HG03135 (cell line): ENCODE data around the gene GNG8.

Source experiments
- ATAC-seq: cut with Tn5 transposase; IDR thresholded peaks from one replicate; pipeline ENCODE4 v1.9.1; 2021; ENCODE audit warnings: mild to moderate bottlenecking, moderate library complexity; ENCODE audit not compliant: unreplicated experiment

Gene GNG8

GRCh38 chr19:46621191-46622117, 14.5 kb downstream of the GNG8 start:
- ATAC-seq = no peak

DNA sequence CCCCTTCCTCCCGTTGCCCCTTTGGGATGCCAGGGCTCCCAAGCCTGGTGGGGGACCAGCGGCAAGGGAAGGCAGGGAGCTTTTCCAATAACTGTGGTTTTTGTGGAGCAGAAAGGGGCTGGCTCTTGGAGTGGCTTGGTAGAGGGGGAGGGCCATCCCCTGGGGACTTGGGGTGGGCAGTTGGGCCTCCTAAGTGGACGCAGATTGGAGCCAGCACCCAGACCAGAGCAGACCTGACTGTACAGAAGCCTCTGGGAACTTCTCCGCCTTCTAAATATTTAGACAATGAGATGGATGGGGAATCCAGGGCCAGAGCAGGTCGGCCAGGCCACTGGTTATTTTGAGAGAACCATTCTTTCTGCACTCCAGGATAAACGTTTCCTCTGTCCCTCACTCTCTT, 15.3 kb downstream of the GNG8 start:
- no peak for ATAC-seq

- ATAC-seq = no peak
Measured at GRCh38 chr19:46620267-46620666, 15.7 kb downstream of the GNG8 start.

DNA sequence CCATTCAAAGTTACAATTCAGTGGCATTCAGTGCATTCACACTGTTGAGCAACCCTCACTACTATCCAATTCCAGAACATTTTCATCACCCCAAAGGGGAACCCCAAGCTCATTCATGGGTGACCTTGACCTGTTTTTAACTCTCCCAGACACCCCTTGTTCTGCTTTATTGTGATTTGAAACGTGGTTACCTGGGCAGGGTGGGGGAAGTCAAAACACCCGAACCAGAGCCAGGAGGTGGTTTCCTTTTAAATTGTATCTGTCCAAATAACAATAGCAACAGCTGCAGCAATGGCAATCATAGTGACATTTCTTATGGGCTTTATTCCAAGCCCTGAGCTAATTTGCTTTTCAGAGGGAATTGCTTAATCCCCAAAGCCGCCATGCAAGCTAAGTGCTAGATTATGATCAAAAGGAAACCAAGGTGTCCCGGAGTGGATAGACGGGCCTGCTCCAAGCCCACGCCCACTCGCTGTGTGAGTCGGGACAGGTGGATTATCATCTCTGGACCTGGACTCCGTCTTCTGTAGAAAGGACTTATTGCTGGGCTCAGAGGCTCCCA, 17.3 kb downstream of the GNG8 start:
- no peak for ATAC-seq

DNA sequence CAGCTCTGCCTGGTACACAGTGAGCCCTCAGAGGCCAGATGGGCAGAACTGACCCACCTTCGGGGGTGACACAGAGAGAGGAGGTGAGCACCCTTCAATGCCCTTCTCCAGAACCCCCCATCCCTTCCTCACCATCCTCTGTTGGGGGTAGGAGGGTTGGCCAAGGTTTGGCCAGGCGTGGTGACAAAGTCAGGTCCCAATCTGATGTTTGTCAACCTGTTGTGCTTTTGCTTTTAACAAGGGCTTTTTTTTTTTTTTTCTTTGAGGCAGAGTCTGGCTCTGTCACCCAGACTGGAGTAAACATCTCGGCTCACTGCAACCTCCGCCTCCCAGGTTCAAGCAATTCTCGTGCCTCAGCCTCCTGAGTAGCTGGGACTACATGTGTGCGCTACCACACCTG, 18.4 kb downstream of the GNG8 start:
- no peak for ATAC-seq

GRCh38 chr19:46616631-46617322, 19.2 kb downstream of the GNG8 start:
- ATAC-seq = no peak

DNA sequence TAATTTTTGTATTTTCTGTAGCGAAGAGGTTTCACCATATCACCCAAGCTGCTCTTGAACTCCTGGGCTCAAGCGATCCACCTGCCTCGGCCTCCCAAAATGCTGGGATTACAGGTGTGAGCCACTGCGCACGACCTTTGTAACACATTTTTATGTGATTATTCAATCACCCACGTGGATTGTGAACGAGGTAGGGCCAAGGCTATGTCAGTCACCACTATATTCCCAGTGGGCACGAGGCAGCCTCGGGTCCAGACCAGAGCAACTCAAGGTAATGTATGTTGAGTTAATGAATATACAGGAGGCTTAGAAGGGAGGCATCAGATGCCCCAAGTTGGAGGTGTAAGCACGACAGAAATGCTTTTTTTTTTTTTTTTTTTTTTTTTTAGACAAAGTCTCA, 20.0 kb downstream of the GNG8 start:
- ATAC-seq = no peak

DNA sequence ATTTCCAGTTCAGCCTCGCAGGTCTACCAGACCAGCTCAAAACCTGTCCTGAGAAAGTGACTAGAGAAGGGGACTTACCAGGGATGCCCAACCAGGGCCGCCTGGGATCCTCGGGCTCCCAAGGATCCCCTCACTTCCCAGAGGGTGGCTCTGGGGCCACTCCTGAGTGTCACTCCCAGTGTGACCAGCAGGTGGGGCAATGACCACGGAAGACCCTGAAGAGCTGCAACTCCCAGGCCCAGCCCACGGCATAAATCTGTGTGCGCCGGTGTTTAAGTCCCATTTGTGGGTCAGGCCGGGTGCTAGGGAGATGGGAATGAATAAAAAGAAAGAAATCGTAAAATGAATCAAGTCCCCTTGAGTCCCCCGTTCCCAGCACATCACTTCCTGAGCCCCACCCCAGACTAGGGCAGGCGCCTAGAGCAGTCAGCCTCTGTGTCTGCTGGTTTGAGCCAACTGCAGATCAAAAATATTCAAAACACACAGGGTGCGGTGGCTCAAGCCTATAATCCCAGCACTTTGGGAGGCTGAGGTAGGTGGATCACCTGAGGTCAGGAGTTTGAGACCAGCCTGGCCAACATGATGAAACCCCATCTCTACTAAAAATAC, 21.8 kb downstream of the GNG8 start:
- peak; percentile 39 for ATAC-seq

GRCh38 chr19:46613525-46613924, 22.5 kb downstream of the GNG8 start:
- no peak for ATAC-seq

DNA sequence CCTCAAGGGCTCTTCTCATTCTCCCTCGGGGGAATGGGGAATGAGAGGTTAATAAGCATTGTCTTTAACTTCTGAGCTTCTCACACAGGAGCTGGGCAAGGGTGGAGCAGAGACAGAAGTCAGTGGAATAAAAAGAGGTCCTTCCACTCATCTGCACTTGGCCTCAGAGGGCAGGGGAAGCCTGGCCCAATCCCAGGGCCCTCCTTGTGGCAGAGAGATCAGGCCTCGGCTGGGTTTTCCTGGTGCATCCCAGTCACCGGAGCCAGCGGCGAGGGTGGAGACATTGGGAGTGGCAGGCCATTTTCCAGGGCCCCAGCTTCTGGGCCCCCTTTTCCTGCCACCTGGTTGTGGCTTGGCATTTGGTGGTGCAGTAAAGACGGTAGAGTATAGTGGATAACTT, 24.2 kb downstream of the GNG8 start:
- no peak for ATAC-seq

DNA sequence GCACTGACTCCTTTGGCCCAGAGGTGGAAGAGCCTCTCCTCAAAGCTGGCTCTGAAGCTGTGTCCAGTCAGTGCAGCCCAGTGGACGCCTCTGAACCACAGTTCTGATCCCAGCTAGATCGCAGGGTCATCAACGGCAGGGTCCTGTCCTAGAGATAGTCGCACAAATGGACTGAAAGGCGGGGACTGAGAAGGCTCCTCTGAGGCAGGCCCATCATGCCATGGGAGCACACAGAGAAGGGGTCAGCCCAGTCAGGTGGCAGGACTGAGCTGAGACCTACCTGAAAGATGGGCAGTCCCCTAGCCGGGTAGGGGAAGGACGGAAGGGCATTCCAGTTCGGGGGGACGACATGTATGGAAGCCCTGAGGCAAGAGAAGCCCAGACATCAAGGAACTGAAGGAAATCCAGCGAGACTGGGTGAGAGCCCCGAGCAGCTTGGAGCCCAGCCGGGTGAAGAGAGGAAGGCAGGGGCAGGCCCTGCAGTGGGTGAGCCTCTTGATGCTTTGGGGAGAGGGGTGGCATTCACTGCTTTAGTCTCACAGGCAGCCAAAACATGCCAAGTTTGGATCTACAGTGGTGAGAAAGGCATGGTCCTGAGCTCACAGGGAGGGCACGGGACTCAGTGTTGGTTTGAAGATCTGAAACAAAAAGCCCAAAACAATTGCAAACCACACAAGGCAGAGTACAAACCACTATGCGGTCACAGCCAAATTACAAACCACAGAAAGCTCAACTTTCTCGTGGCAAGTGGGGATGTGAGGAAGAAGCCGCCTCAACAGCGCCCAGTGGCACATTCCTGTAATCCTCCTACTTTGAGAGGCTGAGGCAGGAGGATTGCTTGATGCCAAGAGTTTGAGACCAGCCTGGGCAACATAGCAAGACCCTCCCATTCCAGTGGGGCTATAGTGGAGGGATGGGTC, 24.9 kb downstream of the GNG8 start:
- no peak for ATAC-seq

DNA sequence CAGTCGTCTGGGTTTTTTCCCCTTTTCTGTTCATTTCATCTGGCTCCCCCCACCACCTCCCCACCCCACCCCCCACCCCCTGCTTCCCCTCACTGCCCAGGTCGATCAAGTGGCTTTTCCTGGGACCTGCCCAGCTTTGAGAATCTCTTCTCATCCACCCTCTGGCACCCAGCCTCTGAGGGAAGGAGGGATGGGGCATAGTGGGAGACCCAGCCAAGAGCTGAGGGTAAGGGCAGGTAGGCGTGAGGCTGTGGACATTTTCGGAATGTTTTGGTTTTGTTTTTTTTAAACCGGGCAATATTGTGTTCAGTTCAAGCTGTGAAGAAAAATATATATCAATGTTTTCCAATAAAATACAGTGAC, 25.6 kb downstream of the GNG8 start:
- ATAC-seq = no peak

DNA sequence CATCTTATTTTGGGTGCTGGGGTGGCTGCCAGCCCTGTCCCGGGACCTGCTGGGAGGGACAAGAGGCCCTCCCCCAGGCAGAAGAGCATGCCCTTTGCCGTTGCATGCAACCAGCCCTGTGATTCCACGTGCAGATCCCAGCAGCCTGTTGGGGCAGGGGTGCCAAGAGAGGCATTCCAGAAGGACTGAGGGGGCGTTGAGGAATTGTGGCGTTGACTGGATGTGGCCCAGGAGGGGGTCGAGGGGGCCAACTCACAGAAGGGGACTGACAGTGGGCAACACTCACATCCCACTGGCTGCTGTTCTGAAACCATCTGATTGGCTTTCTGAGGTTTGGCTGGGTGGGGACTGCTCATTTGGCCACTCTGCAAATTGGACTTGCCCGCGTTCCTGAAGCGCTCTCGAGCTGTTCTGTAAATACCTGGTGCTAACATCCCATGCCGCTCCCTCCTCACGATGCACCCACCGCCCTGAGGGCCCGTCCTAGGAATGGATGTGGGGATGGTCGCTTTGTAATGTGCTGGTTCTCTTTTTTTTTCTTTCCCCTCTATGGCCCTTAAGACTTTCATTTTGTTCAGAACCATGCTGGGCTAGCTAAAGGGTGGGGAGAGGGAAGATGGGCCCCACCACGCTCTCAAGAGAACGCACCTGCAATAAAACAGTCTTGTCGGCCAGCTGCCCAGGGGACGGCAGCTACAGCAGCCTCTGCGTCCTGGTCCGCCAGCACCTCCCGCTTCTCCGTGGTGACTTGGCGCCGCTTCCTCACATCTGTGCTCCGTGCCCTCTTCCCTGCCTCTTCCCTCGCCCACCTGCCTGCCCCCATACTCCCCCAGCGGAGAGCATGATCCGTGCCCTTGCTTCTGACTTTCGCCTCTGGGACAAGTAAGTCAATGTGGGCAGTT, 26.2 kb downstream of the GNG8 start:
- ATAC-seq = no peak

- ATAC-seq = no peak
Measured at GRCh38 chr19:46608581-46609345, 27.2 kb downstream of the GNG8 start.

DNA sequence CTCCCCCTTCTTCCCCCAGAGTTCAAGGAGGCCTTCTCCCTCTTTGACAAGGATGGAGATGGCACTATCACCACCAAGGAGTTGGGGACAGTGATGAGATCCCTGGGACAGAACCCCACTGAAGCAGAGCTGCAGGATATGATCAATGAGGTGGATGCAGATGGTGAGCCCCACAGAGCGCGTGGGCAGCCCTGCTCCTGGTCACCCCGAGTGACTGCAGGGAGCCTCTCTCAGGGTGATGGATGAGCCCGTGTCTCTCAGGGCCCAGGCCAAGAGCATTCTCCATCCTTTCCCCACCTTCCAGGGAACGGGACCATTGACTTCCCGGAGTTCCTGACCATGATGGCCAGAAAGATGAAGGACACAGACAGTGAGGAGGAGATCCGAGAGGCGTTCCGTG, 27.8 kb downstream of the GNG8 start:
- no peak for ATAC-seq

DNA sequence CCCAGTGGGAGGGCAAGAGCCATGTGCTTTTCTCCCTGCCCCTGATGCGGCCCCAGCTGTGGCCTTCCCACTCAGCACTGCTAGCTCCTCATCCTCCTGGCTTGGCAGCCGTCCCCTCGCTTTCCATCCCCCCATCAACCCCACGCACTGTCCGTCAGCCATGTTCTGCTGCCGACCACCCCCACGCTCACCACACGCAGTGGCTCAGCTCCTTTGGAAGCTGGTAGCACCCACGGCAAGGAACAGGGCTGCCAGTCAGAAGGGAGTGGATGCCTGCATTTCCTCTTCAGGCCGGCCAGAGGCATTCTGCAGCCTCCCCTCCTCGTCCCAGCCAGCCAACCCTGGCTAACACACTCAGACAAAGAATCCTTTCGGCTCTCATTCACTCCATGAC, 28.6 kb downstream of the GNG8 start:
- ATAC-seq = no peak

DNA sequence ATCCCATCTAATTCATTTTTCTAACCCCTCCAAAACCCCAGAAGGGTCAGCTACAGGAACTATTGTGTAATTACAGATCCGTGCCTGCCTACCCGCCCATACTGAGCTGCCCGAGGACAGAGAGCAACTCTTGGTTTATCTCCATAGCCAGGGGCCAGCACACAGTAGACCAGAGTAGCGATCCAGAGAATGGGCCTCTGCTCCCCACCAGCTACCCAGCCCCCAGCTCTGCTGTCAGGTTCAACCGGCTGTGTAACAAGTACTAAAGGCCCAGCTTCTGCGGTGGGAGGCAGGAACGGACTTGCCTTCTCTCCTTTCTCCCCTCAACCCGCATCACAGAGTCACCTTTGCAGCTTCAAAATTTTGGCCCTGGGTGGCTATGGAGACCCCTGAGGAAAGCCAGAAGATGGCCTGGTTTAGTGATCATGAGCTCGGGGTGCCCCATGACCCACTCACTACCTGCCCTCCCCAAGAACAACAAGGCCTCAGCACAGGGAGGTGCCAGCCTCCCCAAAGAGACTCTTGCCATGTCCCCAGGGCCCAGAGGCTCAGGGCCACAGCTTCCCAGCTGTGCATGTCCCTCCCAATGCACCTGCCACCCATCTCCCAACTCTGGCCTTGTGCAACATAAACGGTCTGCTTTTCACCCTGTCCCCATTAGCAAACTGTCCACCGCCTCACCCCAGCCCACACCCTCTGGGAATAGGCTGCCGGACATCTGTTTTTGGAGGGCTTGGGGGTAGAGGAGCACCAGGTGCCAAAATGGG, 29.1 kb downstream of the GNG8 start:
- ATAC-seq = no peak

GRCh38 chr19:46606019-46606418, 30.0 kb downstream of the GNG8 start:
- ATAC-seq = no peak
